Activated naive CD8-positive, alpha-beta T cell treated with anti-CD3 and anti-CD28 coated beads, Interleukin-2, amount 10 ng/mL, durations not matched to agents 7 days and 5 days (primary cell): ENCODE results near the gene NOC2L. TPM values are rescaled to one million over a fixed set of nuclear protein-coding genes. Genes with fewer than 3 reads are reported as not detected.

Experiments
- ATAC-seq: fragments of 150-1000 bp; cut with Tn5 transposase; one replicate; pipeline ENCODE4 v1.10.0; 2021; ENCODE audit warnings: low read depth, moderate library complexity
- POLR2A ChIA-PET: fragments of 350-600 bp; sonication (Branson Sonifier 250); formaldehyde crosslinking; loops from one replicate; lab custom pipeline; 2021; ENCODE audit warnings: antibody characterized with exemption; lab: Charles Lee
- DNase-seq: peaks from one replicate; pipeline ENCODE4 v3.0.0; 2021
- H3K27ac Mint-ChIP-seq: one replicate; pipeline ENCODE4 v1.8.0; 2022; ENCODE audit warnings: mild to moderate bottlenecking, mixed read lengths
- H3K27me3 Mint-ChIP-seq: one replicate; pipeline ENCODE4 v1.8.0; 2022; ENCODE audit warnings: mild to moderate bottlenecking, moderate library complexity, mixed read lengths
- H3K36me3 Mint-ChIP-seq: one replicate; pipeline ENCODE4 v1.8.0; 2021; ENCODE audit warnings: mild to moderate bottlenecking, mixed read lengths
- H3K4me1 Mint-ChIP-seq: one replicate; pipeline ENCODE4 v1.8.0; 2021; ENCODE audit warnings: mixed read lengths
- H3K4me3 Mint-ChIP-seq: one replicate; pipeline ENCODE4 v1.8.0; 2022; ENCODE audit warnings: mild to moderate bottlenecking, moderate library complexity, mixed read lengths
- H3K9me3 Mint-ChIP-seq: one replicate; pipeline ENCODE4 v1.8.0; 2021; ENCODE audit warnings: mixed read lengths
- total RNA-seq, 2 experiments: library from RNA; stranded (reverse); gene quantifications; one replicate each; pipeline ENCODE4 v1.2.3, GENCODE V29; 2021

The NOC2L gene
- total RNA-seq, 2 experiments from 2014 or later = 63.0 to 63.4 TPM

DNA sequence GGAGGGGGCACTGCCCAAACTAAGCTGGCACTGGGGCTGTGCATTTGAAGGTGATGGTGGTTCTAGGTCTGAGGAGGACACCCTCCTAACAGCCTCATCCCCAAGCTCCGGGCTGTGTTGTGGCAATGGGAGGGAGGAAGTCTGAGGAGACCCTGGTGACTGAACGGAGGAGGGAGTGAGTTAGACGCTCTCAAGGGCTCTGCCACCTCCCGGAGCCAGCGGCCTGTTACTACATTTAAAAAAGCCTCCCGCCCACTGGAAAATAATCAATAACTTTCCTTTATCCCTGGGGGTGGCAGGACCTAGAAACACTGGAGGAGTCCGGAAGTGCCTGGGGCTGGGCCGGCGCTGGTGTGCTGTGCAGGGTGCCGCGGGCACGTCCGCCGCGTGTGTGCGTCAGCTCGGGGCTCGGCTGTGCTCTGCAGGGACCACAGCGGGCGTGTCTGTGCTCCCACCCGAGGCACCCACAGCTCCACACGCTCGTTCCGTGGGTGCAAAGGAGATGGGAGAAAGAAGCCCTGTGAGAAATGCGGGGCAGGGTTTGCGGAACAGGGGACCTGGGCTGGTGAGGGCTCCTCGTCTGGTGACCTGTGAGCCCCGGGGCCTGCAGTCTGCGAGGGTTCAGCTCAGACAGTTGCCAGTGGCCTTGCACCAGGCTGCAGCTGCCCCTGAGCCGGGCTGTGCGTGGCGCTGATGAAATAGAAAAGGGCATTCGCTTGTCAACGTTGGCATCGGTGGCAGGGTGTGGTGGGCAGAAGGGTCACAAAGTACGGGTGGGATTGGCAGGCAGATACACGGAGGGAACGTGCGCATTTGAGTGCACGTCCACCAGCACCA, 30.0 kb downstream of the NOC2L start:
- ATAC-seq (no peak), DNase-seq (no peak)
- peaks cover 28% of the 10 kb centered on the region for H3K27me3 Mint-ChIP-seq
- POLR2A ChIA-PET = interaction anchor here (1.0 kb wide), 1 partner anchor 13 kb away, joined by 3 read pairs; no protein-coding TSS in a partner anchor
- peaks cover 5% of the 10 kb centered on the region for H3K4me1 Mint-ChIP-seq
- H3K4me3 Mint-ChIP-seq = no peak overlapping the region
- H3K27ac Mint-ChIP-seq = no peak overlapping the region
- H3K36me3 Mint-ChIP-seq = no peaks in the 10 kb centered on the region
- H3K9me3 Mint-ChIP-seq = no peaks in the 10 kb centered on the region

DNA sequence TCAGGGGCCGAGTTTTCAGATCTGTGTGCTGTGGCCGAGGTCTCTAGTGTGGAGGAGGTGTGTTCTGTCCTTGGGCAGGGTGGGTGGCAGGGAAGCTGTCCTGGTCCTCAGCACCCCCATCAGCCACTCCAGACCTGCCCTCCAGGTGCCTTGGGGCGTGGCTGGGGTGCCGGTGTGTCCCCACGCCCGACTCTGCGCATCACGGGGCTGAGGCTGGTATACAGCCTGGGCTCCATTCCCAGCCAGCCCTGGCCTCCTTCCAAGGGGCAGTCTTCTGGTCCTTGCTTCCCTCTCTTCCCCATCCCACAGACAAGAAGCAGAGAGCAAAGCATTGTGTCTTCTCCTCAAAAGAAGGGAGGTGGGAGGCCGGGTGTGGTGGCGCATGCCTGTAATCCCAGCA, 31.3 kb downstream of the NOC2L start:
- Mint-ChIP-seq H3K4me3 (no peak overlapping the region), H3K4me1 (peaks cover 8% of the 10 kb centered on the region), H3K27ac (no peak overlapping the region), H3K36me3 (no peaks in the 10 kb centered on the region), H3K27me3 (peaks cover 36% of the 10 kb centered on the region), H3K9me3 (no peaks in the 10 kb centered on the region)
- POLR2A ChIA-PET = no interaction called here
- no peak for ATAC-seq
- no peak for DNase-seq

DNA sequence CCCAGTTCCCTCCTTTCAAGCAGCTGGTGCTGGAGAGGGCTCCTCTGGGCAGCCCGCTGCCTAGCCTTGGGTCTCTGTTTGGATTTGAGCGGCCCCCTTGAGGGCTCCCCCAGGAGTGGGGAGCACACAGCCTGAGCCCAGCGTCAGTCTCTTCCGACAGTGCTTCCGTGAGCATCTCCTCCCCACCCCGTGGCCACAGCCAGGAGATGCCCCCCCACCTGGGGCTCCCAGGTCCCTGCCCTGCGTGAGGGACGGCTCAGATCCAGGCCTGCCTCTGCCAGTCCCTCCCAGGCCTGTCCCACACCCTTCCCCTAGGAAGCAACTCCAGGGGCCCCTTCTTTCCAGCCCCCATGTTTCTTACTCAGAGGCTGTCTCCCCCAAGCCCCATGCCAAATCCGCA, 31.8 kb downstream of the NOC2L start:
- Mint-ChIP-seq H3K4me1 (peaks cover 8% of the 10 kb centered on the region), H3K4me3 (no peak overlapping the region), H3K27me3 (peaks cover 41% of the 10 kb centered on the region), H3K9me3 (no peaks in the 10 kb centered on the region), H3K36me3 (no peaks in the 10 kb centered on the region), H3K27ac (no peak overlapping the region)
- DNase-seq (no peak), ATAC-seq (no peak)
- POLR2A ChIA-PET = no interaction called here

DNA sequence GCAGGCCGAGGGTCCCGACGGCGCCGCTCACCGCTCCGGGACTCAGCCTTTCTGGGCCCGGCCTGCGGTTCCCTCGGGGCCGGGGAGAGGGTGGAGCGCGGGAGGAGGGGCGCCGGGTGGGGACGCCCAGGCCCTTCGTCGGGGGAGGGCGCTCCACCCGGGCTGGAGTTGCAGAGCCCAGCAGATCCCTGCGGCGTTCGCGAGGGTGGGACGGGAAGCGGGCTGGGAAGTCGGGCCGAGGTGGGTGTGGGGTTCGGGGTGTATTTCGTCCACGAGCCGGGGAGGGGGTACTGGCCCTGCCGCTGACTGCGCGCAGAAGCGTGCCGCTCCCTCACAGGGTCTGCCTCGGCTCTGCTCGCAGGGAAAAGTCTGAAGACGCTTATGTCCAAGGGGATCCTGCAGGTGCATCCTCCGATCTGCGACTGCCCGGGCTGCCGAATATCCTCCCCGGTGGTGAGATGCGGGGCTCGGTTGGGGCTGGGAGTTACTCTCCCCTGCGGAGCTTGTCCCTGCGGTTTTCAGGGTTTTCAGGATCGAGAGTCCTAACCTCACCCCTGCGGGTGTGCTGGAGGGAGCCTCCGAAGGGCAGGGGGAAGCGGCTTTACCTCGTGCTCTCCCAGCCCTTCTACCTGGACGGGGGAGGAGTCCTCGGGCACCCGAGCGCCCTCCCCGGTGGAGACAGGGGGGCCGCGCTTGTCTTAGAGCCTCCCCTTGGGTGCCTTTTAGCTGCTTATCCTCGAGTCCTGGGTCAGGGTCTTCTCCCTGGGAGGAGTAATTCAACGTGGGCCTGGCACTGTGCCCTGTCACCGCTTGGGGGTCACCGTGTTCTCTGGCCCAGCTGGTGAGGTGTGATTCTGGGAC, 33.3 kb downstream of the NOC2L start:
- H3K27ac Mint-ChIP-seq = no peak overlapping the region
- ATAC-seq (no peak), DNase-seq (no peak)
- peaks cover 8% of the 10 kb centered on the region for H3K4me1 Mint-ChIP-seq
- no peaks in the 10 kb centered on the region for H3K36me3 Mint-ChIP-seq
- no peak overlapping the region for H3K4me3 Mint-ChIP-seq
- H3K9me3 Mint-ChIP-seq = no peaks in the 10 kb centered on the region
- POLR2A ChIA-PET = no interaction called here
- peaks cover 50% of the 10 kb centered on the region for H3K27me3 Mint-ChIP-seq

DNA sequence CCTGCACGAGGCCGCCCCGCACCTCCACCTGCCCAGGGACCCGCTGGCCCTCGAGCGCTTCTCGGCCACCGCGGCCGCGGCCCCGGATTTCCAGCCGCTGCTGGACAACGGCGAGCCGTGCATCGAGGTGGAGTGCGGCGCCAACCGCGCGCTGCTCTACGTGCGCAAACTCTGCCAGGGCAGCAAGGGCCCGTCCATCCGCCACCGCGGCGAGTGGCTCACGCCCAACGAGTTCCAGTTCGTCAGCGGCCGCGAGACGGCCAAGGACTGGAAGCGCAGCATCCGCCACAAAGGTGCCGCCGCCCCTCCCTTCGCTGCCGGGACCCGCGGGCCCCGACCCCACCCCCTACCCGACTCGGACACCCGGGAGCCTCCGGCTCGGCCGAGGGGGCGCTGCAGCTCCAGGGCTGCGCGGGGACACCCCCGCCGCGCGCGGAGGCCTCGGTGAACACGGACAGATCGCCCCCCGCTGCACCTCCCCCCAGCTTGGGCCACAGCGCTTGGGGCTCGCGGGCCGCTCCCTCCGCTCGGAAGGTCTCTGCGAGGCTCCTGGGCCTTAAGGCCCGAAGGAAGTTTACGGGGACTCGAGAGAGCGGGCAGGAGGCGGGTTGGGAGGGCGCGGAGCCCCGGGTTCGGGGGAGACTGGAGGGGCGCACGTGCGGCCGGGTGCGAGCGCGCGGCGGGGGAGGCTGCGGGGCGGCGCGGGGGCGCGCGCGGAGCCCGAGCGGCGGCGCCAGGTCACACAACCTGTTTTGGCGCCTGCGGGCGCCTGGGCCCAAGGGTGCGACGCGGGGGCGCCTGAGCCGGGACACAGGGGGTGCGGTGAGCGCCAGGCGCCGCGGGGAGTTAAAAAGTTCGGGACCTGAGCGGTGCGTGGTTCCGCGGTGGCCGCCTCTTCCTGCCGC, 34.1 kb downstream of the NOC2L start:
- Mint-ChIP-seq H3K4me1 (peaks cover 8% of the 10 kb centered on the region), H3K36me3 (no peaks in the 10 kb centered on the region), H3K27ac (no peak overlapping the region), H3K4me3 (no peak overlapping the region), H3K27me3 (peaks cover 59% of the 10 kb centered on the region), H3K9me3 (no peaks in the 10 kb centered on the region)
- ATAC-seq (no peak), DNase-seq (no peak)
- POLR2A ChIA-PET = no interaction called here

DNA sequence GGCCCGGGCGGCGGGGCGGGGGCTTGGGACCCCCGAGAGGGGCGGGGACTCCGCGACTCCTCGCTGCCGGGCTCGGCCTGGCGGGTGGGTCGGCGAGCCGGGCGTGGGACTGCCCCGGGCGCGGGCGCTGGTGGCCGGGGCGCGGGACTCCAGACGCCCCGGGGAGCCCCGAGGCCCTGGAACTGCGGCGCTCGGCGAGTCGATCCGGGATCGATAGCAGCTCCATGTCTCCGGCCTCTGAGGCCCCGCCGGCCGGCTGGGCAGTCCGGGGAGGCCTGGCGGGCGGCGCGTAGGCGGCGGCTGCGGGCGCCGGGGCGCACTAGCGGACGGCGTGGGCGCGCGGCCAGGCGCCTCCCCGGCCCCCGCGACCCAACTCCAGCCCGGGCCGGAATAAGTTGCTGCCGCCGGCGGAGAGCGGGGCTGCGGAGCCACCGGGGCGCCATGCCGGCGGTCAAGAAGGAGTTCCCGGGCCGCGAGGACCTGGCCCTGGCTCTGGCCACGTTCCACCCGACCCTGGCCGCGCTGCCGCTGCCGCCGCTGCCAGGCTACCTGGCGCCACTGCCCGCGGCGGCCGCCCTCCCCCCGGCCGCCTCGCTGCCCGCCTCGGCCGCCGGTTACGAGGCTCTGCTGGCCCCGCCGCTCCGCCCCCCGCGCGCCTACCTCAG, 34.9 kb downstream of the NOC2L start:
- POLR2A ChIA-PET = no interaction called here
- ATAC-seq = no peak
- H3K27me3 Mint-ChIP-seq = peaks cover 56% of the 10 kb centered on the region
- H3K4me3 Mint-ChIP-seq = no peak overlapping the region
- H3K27ac Mint-ChIP-seq = no peak overlapping the region
- no peaks in the 10 kb centered on the region for H3K36me3 Mint-ChIP-seq
- no peak for DNase-seq
- H3K9me3 Mint-ChIP-seq = no peaks in the 10 kb centered on the region
- peaks cover 8% of the 10 kb centered on the region for H3K4me1 Mint-ChIP-seq

DNA sequence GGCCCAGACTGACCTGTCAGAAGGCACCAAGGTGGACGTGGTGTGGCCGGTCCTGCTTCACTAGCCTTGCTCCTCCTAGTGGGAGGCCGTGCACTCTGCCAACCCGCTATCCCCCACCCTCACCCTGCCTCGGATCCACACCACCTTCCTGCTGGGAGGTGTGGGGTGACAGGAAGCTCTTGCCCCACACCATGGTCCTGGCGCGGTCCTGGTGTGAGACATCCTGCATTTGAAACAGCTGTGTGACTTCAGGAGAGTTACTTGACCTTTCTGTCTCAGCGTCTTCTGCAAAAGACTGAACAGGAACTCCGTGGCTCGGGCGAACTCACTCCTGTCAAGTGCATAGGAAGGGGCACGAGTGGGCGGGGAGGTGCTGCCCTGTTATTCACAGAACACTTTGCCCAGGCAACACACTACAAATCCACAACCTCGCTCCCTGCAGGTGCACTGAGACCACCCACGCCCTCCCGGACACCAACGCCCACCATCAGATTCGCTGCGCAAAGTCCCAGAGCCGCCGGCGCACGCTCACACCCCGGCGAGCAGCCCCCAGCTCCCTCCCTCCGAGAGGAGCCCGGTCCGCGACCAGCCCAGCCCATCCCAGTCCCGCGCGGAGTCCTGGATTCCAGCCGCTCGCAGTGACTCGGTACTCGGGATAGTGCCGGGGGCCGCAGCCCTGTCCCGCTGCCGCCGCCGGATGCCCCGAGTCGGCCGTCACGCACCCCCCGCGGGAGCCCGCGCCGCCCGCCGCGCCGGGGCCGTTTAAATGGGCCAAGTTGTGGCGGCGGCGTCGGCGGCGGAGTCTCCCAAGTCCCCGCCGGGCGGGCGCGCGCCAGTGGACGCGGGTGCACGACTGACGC, 35.7 kb downstream of the NOC2L start, which contains the start of gene SAMD11:
Gene SAMD11 (plus strand): TSS at position 793 of the 860 bp plus-strand sequence. CDS start 509 bp downstream, outside the sequence.
- H3K9me3 Mint-ChIP-seq = no peaks in the 10 kb centered on the region
- peak within 1 kb of the TSS; percentile 45 for H3K27ac Mint-ChIP-seq
- peaks cover 56% of the 10 kb centered on the region for H3K27me3 Mint-ChIP-seq
- DNase-seq (peak; percentile 75), ATAC-seq (no peak)
- POLR2A ChIA-PET = no interaction called here
- peaks cover 8% of the 10 kb centered on the region for H3K4me1 Mint-ChIP-seq
- H3K36me3 Mint-ChIP-seq = no peaks in the 10 kb centered on the region
- H3K4me3 Mint-ChIP-seq = peak within 1 kb of the TSS; percentile 76

DNA sequence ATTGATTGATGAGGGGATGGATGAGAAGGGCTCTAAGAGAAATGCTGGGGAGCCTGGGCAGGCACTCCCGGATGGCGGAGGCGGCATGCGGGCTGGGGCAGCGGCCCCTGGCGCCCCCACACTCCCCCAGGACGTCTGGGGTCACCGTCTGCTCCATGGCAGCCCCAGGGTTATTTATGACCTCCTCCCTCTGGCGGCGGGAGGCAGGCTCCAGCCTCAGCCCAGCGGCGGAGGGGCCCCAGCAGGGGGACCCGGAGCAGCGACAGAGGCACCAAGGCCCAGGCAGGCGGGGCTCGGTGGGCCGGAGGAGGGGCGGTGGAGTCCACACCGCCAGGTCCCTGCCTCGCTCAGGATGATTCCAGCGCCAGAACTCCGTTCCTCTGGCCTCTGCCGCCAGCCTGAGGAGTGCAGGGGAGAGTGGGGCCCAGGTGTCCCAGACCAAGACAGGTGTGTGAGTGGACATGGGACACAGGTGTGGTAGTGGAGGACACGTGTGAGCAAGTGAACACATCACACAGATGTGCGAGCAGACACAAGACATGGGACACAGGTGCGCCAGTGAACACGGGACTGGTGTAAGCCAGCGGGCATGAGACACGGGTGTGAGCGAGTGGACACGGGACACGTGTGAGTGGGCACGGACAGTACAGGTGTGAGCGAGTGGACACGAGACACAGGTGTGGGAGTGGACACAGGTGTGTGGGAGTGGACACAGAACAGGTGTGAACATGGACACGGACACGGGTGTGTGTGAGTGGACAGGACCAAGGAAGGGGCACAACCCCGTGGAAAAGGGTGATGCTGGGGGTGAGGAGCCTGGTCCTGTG, 37.8 kb downstream of the NOC2L start:
- ATAC-seq = peak; percentile 39
- POLR2A ChIA-PET = interaction anchor here (1.4 kb wide), 1 partner anchor 16 kb away, joined by 4 read pairs; no protein-coding TSS in a partner anchor
- peaks cover 8% of the 10 kb centered on the region for H3K4me1 Mint-ChIP-seq
- no peaks in the 10 kb centered on the region for H3K9me3 Mint-ChIP-seq
- peaks cover 39% of the 10 kb centered on the region for H3K27me3 Mint-ChIP-seq
- no peak for DNase-seq
- no peaks in the 10 kb centered on the region for H3K36me3 Mint-ChIP-seq
- no peak overlapping the region for H3K4me3 Mint-ChIP-seq
- H3K27ac Mint-ChIP-seq = no peak overlapping the region

DNA sequence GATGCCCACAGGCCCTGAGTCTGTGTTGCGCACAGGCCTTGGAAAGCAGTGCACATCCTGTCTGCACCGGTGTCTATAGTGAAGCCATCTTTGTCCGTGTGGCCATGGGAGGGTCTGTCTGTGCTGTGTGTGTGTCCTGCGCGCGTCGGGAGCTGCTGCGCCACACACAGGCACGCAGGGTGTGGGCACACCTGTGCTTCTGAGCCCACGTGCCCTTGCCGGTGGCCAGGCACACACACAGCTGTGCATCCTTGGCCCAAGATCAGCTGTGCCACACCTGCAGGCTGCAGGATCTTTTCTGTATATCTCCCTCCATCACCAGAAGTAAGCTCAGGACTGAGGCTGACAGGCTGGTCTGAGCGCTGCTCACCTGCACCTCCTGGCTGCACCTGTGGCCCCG, 38.5 kb downstream of the NOC2L start:
- DNase-seq (no peak), ATAC-seq (no peak)
- Mint-ChIP-seq H3K4me3 (no peak overlapping the region), H3K4me1 (peaks cover 8% of the 10 kb centered on the region), H3K36me3 (no peaks in the 10 kb centered on the region), H3K27ac (no peak overlapping the region), H3K27me3 (peaks cover 33% of the 10 kb centered on the region), H3K9me3 (no peaks in the 10 kb centered on the region)
- POLR2A ChIA-PET = interaction anchor here (1.4 kb wide), 1 partner anchor 15 kb away, joined by 4 read pairs; no protein-coding TSS in a partner anchor

DNA sequence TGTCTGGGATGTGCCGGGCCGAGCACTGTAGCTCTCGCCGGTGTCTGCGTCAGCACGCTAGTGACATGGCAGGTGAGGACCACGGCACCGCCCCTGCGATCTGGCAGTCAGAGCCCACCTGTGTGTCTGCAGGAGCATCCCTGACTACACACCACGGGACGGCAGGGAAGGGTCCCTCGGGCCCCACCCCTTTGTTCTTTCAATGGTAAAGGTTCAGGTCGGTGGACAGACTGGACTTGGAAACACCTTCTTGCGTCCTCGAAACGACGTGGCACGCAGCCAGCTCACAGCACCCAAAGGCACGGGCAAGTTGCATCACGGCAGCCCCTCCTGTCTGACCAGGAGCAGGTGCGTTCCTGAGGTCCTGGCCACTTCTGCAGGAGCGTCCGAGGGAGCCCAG, 39.0 kb downstream of the NOC2L start:
- Mint-ChIP-seq H3K4me3 (no peak overlapping the region), H3K9me3 (no peaks in the 10 kb centered on the region), H3K27ac (no peak overlapping the region), H3K4me1 (peaks cover 8% of the 10 kb centered on the region), H3K36me3 (no peaks in the 10 kb centered on the region), H3K27me3 (peaks cover 35% of the 10 kb centered on the region)
- DNase-seq (no peak), ATAC-seq (no peak)
- POLR2A ChIA-PET = interaction anchor here (1.4 kb wide), 1 partner anchor 15 kb away, joined by 4 read pairs; no protein-coding TSS in a partner anchor

DNA sequence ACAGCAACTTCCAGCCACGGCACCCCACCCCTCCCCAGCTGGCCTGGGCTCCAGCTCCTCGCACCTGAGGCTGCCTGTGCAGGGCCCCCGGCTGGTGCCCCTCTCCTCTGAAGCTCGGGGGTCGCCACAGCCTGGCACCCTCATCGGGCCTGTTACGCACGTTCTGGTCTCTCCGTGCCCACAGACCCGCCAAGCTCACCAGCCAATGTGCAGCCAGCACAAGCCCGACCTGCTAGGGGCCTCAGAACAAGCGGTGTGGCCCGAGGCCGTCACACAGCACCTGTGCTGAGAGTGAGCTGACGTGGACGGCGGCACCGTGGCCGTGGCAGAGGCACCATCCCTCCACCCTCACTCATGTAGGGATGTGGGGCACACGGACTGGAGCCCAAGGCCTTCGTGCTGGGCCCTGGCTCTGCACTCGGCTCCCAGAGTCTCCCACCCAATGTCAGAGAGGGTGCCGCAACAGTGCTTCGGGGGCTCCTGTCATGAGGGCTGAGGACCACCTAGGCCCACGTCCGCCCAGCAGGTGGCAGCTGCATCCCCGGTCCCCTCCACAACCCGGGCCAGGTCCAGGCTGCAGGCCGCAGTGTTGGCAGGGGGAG, 39.7 kb downstream of the NOC2L start:
- H3K4me1 Mint-ChIP-seq = peaks cover 8% of the 10 kb centered on the region
- POLR2A ChIA-PET = no interaction called here
- no peak for DNase-seq
- H3K27me3 Mint-ChIP-seq = peaks cover 37% of the 10 kb centered on the region
- H3K9me3 Mint-ChIP-seq = no peaks in the 10 kb centered on the region
- ATAC-seq = no peak
- no peak overlapping the region for H3K27ac Mint-ChIP-seq
- H3K36me3 Mint-ChIP-seq = no peaks in the 10 kb centered on the region
- H3K4me3 Mint-ChIP-seq = no peak overlapping the region
